Activated CD8-positive, alpha-beta memory T cell treated with anti-CD3 and anti-CD28 coated beads, Interleukin-2, amount 50 U/mL, for 24 hours (primary cell): ENCODE data around the gene MRTFB.
"Not testable (repeated sequence)": the region's sequence is repeated elsewhere in the genome, so short reads cannot be mapped to it uniquely, and the experiment has no call there.

ENCODE experiments used
- DNase-seq: peaks from one replicate; pipeline ENCODE4 v3.0.0-alpha.2; 2020; ENCODE audit errors: extremely low read depth

Gene MRTFB

DNA sequence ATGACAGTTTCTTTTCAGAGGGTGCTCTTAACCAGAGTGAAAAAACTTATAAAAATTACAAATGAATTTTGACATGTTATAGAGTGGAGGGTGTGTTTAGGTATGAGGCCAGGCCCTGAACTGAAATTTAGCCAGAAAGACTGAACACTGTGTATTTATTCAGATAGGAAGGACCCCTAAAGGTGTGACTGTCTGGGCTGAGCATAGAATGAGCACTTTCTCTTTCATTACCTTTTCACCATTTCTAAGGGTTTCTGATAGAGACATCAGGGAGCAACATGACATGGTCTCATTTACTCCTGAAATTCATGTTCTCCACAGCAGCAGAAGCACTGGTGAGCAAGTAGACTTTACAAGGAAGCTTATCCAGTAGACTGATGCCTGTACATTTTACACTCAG, 32.9 kb downstream of the MRTFB start:
- no peak for DNase-seq

DNA sequence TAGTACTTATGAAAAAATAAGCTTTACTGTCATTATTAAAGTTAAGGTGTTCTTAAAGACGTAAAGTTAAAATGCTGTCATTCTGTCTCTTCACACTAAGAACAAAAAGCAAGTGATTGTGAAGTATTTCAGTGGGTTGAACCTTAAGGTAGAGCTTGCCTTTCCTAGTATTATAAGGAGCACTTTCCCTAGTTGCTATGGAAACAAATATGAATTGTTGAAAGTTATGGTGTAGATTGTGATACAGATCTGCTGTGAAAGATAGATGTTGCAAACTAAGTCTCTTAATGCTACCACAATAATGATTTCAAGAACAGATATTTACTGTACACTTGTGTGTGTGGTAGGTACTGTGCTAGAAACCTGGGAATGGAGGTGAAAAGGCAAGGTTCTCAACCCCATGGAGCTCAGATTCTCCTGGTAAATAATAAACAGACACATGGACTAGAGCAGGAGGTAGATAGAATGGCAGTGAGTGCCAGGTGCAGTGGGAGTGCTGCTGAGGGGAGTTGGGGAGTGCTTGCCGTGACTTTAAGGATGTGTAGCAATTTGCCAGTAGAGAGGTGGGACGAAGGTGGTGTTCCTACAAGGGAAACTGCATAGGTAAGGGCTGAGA, 34.7 kb downstream of the MRTFB start:
- DNase-seq: no peak

DNA sequence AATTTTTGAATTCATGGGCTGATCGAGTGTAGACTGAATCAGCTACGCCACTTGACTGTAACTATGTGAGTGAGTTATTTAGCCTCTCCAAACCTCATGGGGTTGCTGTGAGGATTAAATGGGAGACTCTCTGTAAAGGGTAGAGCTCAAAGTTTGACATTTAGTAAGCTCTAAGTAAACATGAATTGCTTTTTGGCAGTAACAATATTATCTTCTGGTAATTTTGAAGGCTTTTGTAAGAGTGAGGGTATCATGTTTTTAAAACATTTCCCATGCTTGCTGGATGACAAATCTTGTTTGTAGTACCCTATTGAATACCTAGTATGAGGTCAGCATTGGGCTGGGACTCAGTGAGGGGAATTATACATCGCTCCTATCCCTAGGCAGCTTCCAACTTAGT, 35.3 kb downstream of the MRTFB start:
- DNase-seq: no peak

DNA sequence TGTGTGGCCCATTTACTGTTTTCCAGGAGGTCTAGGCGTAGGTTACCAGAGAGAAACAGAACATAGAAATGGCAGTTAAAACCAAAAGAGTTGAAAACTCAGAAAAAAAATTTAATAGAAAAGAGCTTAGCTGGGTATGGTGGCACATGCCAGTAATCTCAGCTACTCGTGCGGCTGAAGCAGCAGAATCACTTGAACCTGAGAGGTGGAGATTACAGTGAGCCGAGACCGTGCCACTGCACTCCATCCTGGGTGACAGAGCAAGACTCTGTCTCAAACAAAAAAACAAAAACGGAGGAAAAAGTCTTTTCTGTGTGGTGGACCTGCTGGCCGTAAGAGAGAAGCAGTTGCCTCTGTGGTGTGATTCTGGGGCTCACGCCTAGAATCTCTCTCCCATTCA, 35.8 kb downstream of the MRTFB start:
- DNase-seq: no peak

DNA sequence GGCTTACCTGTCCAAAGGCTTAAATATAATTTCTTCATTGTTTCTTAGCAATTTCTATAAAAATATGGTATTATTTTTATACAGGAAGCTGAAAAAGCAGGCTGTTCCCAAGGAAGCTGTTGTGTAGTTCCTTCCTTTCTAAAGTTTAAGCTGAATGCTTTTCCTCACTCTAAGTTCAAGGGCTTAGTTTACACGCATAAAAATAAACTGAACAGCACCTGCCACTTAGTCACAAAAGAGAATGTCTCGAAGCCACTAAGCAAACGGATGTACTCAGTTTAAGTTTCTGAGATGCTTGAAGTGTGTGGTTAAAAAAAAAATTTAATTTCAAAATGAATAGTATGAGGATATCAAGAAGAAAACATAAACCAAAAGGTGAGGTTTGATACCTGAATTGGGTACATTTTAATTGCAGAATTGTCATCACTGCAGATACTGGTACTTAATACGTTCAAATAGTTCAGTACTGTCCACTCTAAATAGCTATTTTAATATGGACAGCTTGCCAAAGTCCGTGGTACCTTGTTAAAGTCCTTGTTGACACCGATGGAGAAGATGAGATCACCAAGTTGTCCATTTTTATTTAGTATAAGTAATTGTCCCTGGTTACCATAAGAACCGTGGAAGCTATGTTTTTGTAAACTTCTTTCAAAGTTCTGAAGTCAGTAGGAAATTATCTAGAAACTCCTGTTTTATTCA, 38.1 kb downstream of the MRTFB start:
- DNase-seq: no peak

DNA sequence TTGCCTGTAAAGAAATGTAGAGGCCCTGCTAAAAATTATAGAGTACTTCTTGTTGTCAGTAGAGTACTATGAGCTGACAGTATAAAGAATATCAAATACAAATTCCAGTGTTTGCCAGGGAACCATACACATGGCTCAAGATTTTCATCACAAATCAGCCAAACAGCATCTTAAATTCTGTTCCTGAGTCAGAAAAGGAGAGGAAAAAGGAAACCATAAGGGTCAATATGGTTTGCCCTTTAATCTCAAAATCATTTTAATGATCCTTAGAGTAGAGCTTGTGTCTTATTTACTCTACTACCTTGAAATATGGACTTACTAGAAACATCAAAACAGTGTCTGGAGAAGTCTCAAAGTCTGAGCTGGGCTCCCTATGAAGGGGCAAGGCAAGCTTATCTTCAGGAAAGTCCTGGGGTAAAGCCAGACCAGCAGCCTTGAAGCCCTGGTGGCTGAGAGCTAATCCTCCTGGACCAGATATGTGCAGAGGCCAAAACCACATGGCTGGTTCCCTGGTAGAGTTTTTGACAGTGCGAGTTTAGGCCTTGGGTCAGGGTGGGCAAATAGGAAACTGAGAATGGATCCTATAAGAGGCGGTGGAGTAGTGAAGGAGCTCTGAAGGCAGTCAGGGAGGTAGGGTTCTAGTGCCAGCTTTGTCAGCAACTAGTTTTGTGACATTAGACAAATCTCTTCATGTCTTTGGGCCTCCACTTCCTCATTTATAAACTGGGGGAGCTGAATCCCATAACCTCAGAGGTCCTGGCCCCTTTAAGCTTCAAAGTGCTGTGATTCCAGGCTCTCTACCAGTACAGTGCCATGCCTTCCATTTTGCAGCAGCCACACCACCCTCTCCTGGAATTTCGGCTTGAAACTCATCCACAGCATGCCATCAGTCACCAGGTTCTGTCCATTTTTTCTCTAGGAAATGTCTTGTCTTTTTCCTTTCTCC, 38.9 kb downstream of the MRTFB start:
- DNase-seq: no peak

DNA sequence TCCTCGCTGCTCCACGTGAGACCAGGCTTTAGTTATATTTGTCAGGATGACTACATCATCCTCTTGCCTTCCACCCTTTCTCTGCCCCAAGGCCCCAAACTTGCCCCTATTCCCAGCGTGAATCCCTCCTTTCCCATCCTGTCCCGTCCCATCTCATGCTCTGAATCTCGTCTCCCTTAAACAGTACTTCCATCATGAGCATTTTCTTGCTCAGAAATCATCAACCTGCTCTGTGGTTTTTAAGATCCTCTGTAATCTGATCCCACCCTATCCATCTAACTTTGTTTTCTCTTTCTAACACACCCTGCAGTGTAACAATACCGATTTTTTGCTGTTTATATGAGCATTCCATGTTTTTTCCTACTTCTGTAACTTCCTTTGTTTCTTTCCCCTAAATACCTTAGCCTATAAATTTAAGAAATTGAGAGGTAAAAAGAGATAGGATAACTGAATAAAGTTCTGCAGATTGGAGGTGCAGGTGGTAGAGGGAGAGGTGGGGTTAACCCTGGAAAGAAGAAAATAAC, 39.7 kb downstream of the MRTFB start:
- no peak for DNase-seq

DNA sequence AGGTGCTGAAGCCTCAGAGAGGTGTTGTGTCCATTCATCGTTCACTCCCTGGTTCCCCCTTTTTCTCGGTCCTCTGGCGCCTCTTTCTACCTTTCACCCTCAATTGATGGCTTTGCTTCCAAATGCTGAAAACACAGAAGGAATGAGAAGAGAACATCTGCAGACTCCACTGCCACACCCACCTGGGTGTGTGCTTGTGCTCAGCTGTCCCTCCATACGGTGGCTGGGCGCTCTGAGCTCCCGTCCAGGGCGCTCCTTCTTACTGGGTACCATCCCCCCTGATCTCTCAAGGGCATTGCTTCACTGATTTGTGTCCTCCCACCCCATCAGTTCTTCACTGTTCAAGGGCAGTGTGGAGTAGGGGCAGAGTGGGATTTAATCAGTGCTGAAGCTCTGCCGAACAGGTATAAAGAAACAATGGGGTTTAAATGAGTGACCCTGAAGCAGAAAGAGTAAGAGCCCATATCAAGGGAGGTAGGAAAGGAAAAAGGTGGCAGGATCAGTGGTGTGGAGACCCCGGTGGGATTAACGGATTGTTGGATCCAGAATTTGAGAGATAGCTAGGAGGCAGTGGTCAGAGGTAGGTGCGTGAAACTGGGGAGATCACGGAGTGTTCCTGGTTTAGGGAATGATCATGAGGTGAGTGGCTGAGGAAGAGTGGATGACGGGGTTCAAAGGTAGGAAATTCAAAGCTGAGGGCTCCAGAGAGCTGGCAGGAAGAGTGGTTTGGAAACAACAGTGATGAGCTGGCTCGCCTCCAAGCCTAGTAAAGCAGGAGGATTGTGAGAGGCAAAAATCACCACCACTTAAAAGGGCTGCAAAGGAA, 40.8 kb downstream of the MRTFB start:
- DNase-seq: no peak

DNA sequence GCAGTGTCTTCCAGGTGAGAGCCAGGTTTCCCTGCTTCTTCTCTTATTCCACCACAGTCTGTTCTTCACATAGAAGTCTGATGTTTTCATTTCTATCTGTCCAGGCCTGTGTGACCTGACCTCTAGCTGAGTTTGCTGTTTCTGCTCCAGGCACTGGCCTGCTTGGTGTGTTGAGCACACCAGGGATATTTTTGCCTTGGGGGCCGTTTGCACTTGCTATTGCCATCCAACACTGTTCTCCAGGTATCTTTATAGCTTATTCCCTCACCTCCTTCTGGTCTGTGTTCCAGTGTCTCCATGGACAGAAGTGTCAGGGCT, 41.4 kb downstream of the MRTFB start:
- no peak for DNase-seq

DNA sequence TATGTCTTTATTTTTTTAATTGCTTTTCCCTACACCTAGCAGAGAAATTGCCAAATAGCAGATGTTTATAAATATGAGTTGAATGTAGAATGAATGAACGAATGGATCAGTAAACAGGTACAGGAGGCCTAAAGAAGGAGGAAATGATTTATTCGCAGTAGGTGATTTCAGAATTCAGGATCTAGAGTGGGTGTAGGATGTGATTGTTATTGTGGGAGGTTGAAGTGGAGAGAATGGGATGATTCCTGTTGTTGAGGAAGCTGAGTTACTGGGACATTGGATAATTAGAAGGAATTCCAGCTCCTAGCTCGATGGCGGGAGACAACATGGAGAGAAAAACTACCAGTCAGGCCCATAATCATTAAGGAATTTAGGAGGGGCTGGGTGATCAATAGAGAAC, 42.2 kb downstream of the MRTFB start:
- no peak for DNase-seq

DNA sequence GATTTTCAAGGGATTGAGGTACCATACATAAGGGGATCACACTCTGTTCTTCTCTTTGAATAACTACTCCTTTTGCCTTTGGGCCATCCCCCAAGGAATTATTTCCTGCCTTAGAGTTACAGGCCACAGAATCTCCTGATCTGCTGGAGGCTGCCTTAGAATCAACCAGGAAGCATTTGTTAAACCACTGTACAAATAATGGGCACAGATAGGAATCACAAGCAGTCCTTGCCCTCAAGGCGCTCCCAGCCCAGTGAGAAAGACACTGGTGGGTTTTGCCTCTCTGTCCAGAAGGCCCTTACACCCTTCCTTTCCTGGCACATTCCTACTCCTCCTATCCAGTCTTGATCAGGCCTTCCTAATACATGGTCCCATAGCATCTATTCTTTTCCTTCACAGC, 45.9 kb downstream of the MRTFB start:
- no peak for DNase-seq

DNA sequence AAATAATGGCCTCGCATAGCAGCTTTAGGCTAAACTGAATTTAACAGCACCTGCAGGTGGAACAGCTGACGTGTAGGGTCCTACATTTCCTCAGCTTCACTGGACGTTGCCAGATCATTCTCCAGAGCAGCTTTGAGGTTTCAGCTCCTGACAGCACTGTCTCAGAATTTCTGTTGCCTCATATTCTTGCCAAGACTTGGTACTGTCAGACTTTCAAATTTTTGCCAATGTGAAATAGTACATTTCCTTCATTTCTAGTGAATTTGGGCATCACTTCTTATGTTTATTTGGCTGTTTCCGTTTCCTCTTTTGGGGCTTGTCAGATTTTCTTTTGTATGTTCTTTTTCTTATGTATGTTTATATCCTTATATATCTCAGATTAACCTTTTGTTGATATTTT, 48.7 kb downstream of the MRTFB start:
- DNase-seq: no peak

DNA sequence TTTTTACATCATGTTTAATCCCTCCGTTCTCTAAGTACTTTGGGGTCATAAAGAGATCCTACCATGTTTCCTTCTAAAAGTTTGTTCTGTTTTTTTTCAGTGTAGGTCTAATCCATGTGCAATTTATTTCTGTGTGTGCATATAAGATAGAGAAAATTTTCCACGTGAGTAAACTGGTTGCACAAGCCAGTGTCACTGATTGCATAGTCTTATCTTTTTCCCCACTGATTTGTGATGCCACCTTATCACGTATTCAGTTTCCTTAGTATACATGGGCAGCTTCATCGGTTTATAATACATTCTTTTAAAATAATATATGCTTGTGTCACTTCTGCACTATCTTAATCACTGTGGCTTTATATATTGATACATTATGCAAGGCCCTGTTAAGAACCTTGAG, 49.2 kb downstream of the MRTFB start:
- DNase-seq: no peak

DNA sequence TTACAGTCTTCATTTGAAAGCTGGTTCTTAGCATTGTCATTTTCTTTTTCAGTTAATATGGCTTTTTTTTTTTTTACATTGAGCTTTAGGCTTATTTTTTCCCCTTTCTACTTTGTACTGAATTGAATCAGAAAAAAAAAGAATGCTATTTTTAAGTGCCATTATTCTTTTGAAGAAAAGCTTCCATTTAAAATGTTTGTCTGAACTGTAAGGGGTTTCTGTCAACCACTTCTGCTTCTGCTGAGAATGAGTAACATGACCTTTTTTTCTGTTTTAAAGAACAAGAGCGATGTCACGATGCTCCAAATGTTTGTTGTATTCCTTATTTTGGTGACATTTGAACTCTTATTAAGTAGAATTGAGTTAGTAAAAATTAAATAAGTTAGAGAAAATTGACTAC, 50.0 kb downstream of the MRTFB start:
- no peak for DNase-seq

DNA sequence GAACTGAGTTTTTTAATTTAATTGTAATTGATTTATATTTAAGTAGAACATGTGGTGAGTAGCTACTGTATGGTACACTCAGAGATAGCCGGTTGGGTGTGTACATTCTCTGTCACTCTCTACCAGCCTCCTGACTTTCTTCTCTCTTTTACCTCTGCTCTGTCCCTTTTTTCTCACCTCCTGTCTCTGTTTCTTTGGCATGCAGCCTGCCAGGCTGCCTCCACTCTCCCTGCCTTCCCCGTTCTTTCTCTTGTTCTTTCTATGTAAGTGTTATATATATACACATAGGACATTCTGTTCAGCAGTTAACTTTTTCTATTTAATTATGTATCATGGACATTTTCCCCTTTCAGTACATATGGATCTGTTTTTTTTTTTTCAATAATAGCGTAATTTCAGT, 50.8 kb downstream of the MRTFB start:
- no peak for DNase-seq

DNA sequence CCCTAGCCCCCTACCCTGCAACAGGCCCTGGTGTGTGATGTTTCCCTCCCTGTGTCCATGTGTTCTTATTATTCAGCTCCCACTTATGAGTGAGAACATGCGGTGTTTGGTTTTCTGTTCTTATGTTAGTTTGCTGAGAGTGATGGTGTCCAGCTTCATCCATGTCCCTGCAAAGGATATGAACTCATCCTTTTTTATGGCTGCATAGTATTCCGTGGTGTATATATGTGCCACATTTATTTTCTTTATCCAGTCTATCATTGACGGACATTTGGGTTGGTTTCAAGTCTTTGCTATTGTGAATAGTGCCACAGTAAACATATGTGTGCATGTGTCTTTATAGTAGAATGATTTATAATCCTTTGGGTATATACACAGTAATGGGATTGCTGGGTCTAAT, 51.3 kb downstream of the MRTFB start:
- not testable (repeated sequence) for DNase-seq

DNA sequence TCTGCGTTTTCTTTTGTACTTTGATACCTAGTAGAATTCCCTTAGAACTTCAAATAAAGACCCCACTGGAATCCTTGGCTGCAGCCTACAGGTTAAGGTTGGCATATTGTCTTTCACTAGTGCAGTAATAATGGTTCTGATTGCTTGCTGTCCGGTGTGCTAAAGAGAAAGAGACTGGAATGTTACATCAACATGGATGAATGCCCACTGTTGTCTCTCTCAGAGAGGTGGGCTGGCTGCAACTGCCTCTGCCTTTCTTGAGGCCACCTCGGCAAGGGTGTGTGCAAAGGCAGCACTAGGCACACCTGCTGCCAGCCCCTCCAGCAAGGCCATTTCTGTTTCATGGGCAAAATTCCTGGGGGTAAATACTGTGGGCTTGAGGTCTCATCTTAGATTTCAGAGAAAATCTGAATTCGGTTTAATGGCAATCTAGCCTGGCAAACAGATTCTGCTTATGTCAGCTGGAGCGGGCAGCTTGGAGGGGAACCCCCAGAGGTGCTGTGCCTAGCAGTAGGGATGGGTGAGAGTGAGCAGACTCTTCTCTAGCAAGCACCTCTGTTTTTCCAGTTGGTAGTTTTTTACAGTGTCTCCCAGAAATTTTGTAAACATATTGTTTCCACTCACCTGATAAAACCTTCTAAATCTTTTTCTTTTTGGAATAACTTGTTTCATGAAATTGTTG, 54.0 kb downstream of the MRTFB start:
- DNase-seq: no peak

DNA sequence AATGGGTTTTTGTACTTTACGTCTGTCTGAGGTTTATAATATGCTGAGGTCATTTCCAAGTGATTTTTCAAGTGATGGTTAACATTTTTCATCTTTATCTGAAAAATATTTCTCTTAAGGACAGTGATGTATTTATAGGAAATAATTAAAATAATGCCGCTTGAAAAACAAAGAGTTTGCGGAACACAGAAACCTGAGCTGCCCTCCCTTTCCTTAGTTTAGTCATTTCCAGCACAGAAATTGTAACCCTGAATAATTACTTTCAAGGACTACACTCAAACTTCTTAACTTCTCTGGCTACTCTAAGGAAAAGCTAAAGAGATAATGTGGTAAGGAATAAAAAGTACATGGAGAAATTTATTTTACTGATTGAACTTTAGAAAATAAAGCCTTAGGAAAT, 54.6 kb downstream of the MRTFB start:
- no peak for DNase-seq

DNA sequence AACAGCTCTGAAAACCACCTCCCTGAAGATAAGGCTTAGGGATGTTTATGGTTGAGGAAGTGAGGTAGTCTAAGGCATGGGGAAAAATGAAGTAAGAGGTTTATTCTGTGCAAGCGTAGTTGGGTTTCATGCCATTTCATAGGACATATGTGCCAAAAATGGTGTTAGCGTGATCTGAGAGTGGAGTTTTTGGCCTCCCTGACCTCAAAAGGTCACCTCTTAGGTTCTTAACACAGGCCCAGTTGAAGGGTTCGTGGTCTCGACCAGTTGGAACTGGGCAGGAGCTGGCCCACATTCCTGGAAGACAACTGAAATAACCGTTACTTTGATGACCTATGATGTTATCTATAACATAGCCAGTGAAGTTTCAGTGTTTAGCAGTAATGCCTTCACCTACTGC, 57.0 kb downstream of the MRTFB start:
- DNase-seq: no peak

DNA sequence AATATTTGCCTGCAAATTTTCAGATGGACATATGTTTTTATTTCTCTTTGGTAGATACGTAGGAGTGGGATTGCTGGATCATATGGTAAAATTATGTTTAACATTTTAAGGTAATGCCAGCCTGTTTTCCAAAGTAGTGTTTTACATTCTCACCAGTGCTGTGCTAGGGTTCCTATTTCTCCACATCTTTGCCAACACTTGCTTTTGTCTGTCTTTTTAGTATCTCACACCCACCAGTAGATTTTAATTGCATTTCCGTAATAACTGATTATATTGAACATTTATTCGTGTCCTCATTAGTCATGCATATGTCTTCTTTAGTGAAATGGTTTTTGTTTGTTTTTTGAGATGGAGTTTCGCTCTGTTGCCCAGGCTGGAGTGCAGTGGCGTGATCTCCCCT, 58.4 kb downstream of the MRTFB start:
- DNase-seq: no peak
